GM13977 (cell line): ENCODE results near the gene HNF1B.

Experiments used
- DNase-seq: peaks from one replicate; pipeline ENCODE4 v3.0.0; 2012; ENCODE audit warnings: low spot score
- CTCF ChIP-seq: IDR thresholded peaks from 2 replicates; pipeline ENCODE4 v1.5.1; 2012; ENCODE audit warnings: mild to moderate bottlenecking, control low read depth; ENCODE audit not compliant: insufficient read depth; ENCODE audit errors: extremely low read depth, missing control alignments
- in situ Hi-C: fragments of 300-500 bp; cut with MboI; formaldehyde crosslinking; loops from one replicate; pipeline ENCODE4 v1.12.0; 2022; ENCODE audit warnings: low sequenced_read_pairs, low pct_unique_long_range_greater_than_20kb, mixed read lengths, inconsistent platforms; ENCODE audit not compliant: unreplicated experiment

HNF1B gene

GRCh38 chr17:37741341-37742115 is 3.3 kb downstream of the HNF1B start:
- TF ChIP-seq CTCF = no peak
- in situ Hi-C loops = no loop called here
- DNase-seq = no peak

GRCh38 chr17:37740915-37741314 is 3.9 kb downstream of the HNF1B start:
- DNase-seq = no peak
- no peak for TF ChIP-seq CTCF
- in situ Hi-C loops = no loop called here

GRCh38 chr17:37737971-37738370 is 6.9 kb downstream of the HNF1B start:
- TF ChIP-seq CTCF = no peak
- in situ Hi-C loops = no loop called here
- no peak for DNase-seq

- in situ Hi-C loops = no loop called here
- no peak for TF ChIP-seq CTCF
- DNase-seq = no peak
Measured at GRCh38 chr17:37737081-37737480, 7.8 kb downstream of the HNF1B start.

DNA sequence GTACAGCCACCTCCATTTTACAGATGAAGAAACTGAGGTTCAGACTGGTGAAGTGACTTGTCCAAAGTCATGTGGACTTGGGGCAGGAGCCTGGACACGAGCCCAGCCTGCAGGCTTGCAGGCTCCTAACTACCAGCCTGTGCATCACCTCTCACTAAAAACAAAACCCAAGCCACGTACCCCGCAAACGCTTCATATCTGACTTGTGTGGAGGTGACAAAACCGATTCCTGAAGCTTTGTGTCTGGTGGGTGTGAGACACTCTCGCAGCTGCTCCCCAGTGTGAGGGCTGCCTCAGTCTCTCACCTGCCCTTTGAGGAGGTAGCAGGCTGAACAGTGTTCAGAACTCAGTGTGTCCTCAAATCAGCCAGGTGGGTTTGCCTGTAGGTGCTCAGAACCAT is 8.4 kb downstream of the HNF1B start:
- DNase-seq = no peak
- TF ChIP-seq CTCF = no peak
- in situ Hi-C loops = no loop called here

DNA sequence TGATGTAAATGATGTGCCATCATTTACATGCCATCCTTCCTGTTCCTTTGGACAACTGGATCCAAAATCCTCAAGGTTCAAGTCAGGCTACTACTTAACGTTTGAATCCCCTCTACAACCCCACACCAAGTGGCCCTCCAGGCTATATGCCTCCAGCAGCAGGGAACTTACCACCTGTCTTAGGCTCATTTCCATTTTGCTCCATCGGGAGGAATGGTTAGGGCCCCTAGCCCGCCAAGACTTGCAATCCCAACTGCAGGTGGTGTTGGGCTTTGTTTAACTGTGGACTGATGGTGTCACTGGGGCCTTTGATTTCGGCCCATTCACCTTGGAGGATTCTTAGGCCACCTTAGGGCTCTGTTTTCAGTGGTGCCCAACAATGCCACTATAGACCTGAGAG is 9.7 kb downstream of the HNF1B start:
- in situ Hi-C loops = no loop called here

More for the DNA sequence above, 9.7 kb downstream of the HNF1B start:
- TF ChIP-seq CTCF = no peak
- DNase-seq = no peak
